H1 (cell line): Measurements from ENCODE around the gene ZNF620. TPM values are rescaled to one million over a fixed set of nuclear protein-coding genes. Genes with fewer than 3 reads are reported as not detected.

Experiments used
- ASH2L ChIP-seq: fragments of 200-600, 300-600 bp; sonication (generic); IDR thresholded peaks from one replicate; pipeline ENCODE4 v1.7.1; 2017; ENCODE audit warnings: low read length
- BCL11A ChIP-seq, 2 experiments: IDR thresholded peaks; one replicate each; pipeline ENCODE4 v1.6.1; 2011; ENCODE audit warnings: low read depth in 2 of 2, low read length in 2 of 2, mild to moderate bottlenecking in 2 of 2
- CBX5 ChIP-seq: fragments of 300-800, 300-1000 bp; sonication (generic); IDR thresholded peaks from 2 replicates; pipeline ENCODE4 v1.7.1; 2016; ENCODE audit warnings: antibody characterized with exemption, low read length, low read depth
- CEBPB ChIP-seq: IDR thresholded peaks from 2 replicates; pipeline ENCODE4 v1.6.1; 2012; ENCODE audit warnings: low read depth, low read length
- CTBP2 ChIP-seq: IDR thresholded peaks from 2 replicates; pipeline ENCODE4 v1.7.0; 2011; ENCODE audit warnings: borderline replicate concordance, mild to moderate bottlenecking, moderate library complexity, mixed read lengths, low read length; ENCODE audit not compliant: insufficient read depth, insufficient read length
- CTCF ChIP-seq, 3 experiments: IDR thresholded peaks; 1 replicate in 2 of 3; 2 replicates in 1 of 3; pipeline versions ENCODE4 v1.5.1 to v1.6.1; 2011; ENCODE audit warnings: low read length in 3 of 3, mild to moderate bottlenecking in 3 of 3, inconsistent platforms in 2 of 3, low read depth in 1 of 3, moderate library complexity in 1 of 3; ENCODE audit not compliant: insufficient read depth in 1 of 3; ENCODE audit errors: control extremely low read depth in 1 of 3
- EGR1 ChIP-seq: IDR thresholded peaks from 2 replicates; pipeline ENCODE4 v1.6.1; 2011; ENCODE audit warnings: low read depth, low read length, borderline replicate concordance
- JUN ChIP-seq: IDR thresholded peaks from 2 replicates; pipeline ENCODE4 v1.6.1; 2011; ENCODE audit warnings: low read depth, mild to moderate bottlenecking, improper control_type of control experiment, low read length
- KDM5A ChIP-seq: fragments of 200-600 bp; IDR thresholded peaks from 2 replicates; pipeline ENCODE4 v1.7.1; 2012; ENCODE audit warnings: mild to moderate bottlenecking, low read length, inconsistent platforms, mixed read lengths
- NRF1 ChIP-seq: IDR thresholded peaks from 2 replicates; pipeline ENCODE4 v1.6.1; 2011; ENCODE audit warnings: mild to moderate bottlenecking, low read depth, low read length, improper control_type of control experiment
- POLR2A ChIP-seq, 2 experiments: IDR thresholded peaks; 1 replicate in 1 of 2; 2 replicates in 1 of 2; pipeline ENCODE4 v1.6.1; 2011; ENCODE audit warnings: low read depth in 2 of 2, low read length in 2 of 2, mild to moderate bottlenecking in 2 of 2; ENCODE audit errors: control extremely low read depth in 1 of 2
- POLR2AphosphoS5 ChIP-seq: IDR thresholded peaks from 2 replicates; pipeline ENCODE4 v1.6.1; 2011; ENCODE audit warnings: low read depth, low read length
- RAD21 ChIP-seq, 2 experiments: IDR thresholded peaks in 1 of 2; conservative IDR thresholded peaks in 1 of 2; 2 replicates each; pipeline ENCODE4 v1.6.1; 2011; ENCODE audit warnings: low read depth in 2 of 2, low read length in 2 of 2, improper control_type of control experiment in 1 of 2, inconsistent platforms in 1 of 2, mild to moderate bottlenecking in 1 of 2, moderate library complexity in 1 of 2
- RBBP5 ChIP-seq: IDR thresholded peaks from 2 replicates; pipeline ENCODE4 v1.7.1; 2012; ENCODE audit warnings: low read depth, mild to moderate bottlenecking, inconsistent platforms, low read length, moderate library complexity, borderline replicate concordance
- RFX5 ChIP-seq: IDR thresholded peaks from 2 replicates; pipeline ENCODE4 v1.6.1; 2011; ENCODE audit warnings: low read depth, low read length, improper control_type of control experiment, borderline replicate concordance
- RXRA ChIP-seq: IDR thresholded peaks from 2 replicates; pipeline ENCODE4 v1.6.1; 2011; ENCODE audit warnings: low read depth, mild to moderate bottlenecking, low read length, moderate library complexity; ENCODE audit not compliant: insufficient read depth
- SIN3A ChIP-seq, 2 experiments: IDR thresholded peaks in 1 of 2; conservative IDR thresholded peaks in 1 of 2; 2 replicates each; pipeline ENCODE4 v1.6.1; 2011 to 2012; ENCODE audit warnings: low read length in 2 of 2, improper control_type of control experiment in 1 of 2, low read depth in 1 of 2, mild to moderate bottlenecking in 1 of 2
- SIRT6 ChIP-seq: IDR thresholded peaks from one replicate; pipeline ENCODE4 v1.7.1; 2012; ENCODE audit warnings: low read length, inconsistent platforms
- SP4 ChIP-seq: IDR thresholded peaks from 2 replicates; pipeline ENCODE4 v1.6.1; 2012; ENCODE audit warnings: low read length, inconsistent platforms
- SUZ12 ChIP-seq: fragments of 200-600 bp; sonication (generic); IDR thresholded peaks from 2 replicates; pipeline ENCODE4 v1.6.1; 2012; ENCODE audit warnings: mild to moderate bottlenecking, inconsistent platforms, low read length, moderate library complexity, mixed read lengths
- USF2 ChIP-seq: IDR thresholded peaks from 2 replicates; pipeline ENCODE4 v1.6.1; 2011; ENCODE audit warnings: low read length, improper control_type of control experiment
- polyA plus RNA-seq, 7 experiments: library from polyadenylated mRNA; depleted of rRNA in 3 of 7; stranded (reverse) in 5 of 7; unstranded in 2 of 7; fragments of >200 nt in 5 of 7; fragments of 200-250 nt in 2 of 7; gene quantifications; 1 replicate in 5 of 7; 2 replicates in 1 of 7; 4 replicates in 1 of 7; pipeline versions ENCODE4 v1.2.1 to v1.2.3, GENCODE V29; 2011 to 2013; ENCODE audit warnings: missing spikeins in 2 of 7, mixed read lengths in 2 of 7
- total RNA-seq: library from RNA; stranded (reverse); fragmentation: NEBNext Ultra II Directional; extraction: Animal tissue kit (Norgen Biotek cat#: 25700); gene quantifications from 2 replicates; pipeline ENCODE4 v1.2.1, GENCODE V29; 2021

The ZNF620 gene
- total and polyA plus RNA-seq, 2 of the 8 experiments (the other 6 are each of a cell fraction or from before 2014, with no cell fraction given) = 5.1 to 20.2 TPM

GRCh38 chr3:40524568-40525285 is 18.9 kb downstream of the ZNF620 start, which contains the start of gene ZNF621 (continued):
- TF ChIP-seq SIN3A (conservative IDR thresholded peaks at IDR 0.05 in 1 of 2, IDR thresholded peaks at IDR 0.05 in 1 of 2; ENCODE audit: low read depth in 1 of 2, low read length in 2 of 2) (peak; percentile 20 to 63; a peak in 1 of 4 replicates), JUN (no peak), USF2 (peak; percentile 5; the same call in 1 of the 2 replicates), CBX5 (no peak), KDM5A (no peak), RBBP5 (peak; percentile 76), RAD21 (IDR thresholded peaks at IDR 0.05 in 1 of 2, conservative IDR thresholded peaks at IDR 0.05 in 1 of 2; ENCODE audit: low read depth in 2 of 2, low read length in 2 of 2) (peak in 1 of 2 experiments; percentile 23; a peak in 1 of 4 replicates), CEBPB (no peak), NRF1 (no peak), SP4 (no peak), POLR2AphosphoS5 (peak; percentile 91), RXRA (no peak), ASH2L (peak; percentile 89), EGR1 (peak; percentile 59; the same call in 1 of the 2 replicates), RFX5 (no peak), POLR2A (IDR thresholded peaks at IDR 0.05; ENCODE audit: control extremely low read depth in 1 of 2, low read depth in 2 of 2, low read length in 2 of 2) (peak; percentile 97 to 99), SUZ12 (no peak), BCL11A (IDR thresholded peaks at IDR 0.05; ENCODE audit: low read depth in 2 of 2, low read length in 2 of 2) (no peak), CTBP2 (no peak), CTCF (IDR thresholded peaks at IDR 0.05; ENCODE audit: control extremely low read depth in 1 of 3, insufficient read depth in 1 of 3, low read depth in 1 of 3, low read length in 3 of 3) (no peak; a peak in 1 of 4 replicates), SIRT6 (no peak)
